Karpas-422 (cell line): ENCODE measurements around the gene LRRC25. TPM values are rescaled to one million over a fixed set of nuclear protein-coding genes. Genes with fewer than 3 reads are reported as not detected.
"Not testable (repeated sequence)": the region's sequence is repeated elsewhere in the genome, so short reads cannot be mapped to it uniquely, and the experiment has no call there.

ENCODE experiments used
- DNase-seq: peaks from one replicate; pipeline ENCODE4 v3.0.0-alpha.2; 2015
- H2AFZ ChIP-seq: fragments of 200-600 bp; sonication (generic); 2 replicates; pipeline ENCODE4 v1.6.1; 2014; ENCODE audit warnings: antibody characterized with exemption, low read length, mixed read lengths
- H3K27ac ChIP-seq: fragments of 200-600 bp; sonication (generic); 2 replicates; pipeline ENCODE4 v1.5.1; 2014; ENCODE audit warnings: mild to moderate bottlenecking, low read length, moderate library complexity
- H3K27me3 ChIP-seq: fragments of 200-600 bp; sonication (generic); 2 replicates; pipeline ENCODE4 v1.6.1; 2014; ENCODE audit warnings: low read length, mixed read lengths
- H3K36me3 ChIP-seq: fragments of 200-600 bp; sonication (generic); 2 replicates; pipeline ENCODE4 v1.6.1; 2014; ENCODE audit warnings: low read length, mixed read lengths; ENCODE audit not compliant: insufficient read depth
- H3K4me1 ChIP-seq: fragments of 200-600 bp; sonication (generic); 2 replicates; pipeline ENCODE4 v1.6.1; 2014; ENCODE audit warnings: mild to moderate bottlenecking, low read length, mixed read lengths
- H3K4me2 ChIP-seq: fragments of 200-600 bp; sonication (generic); 2 replicates; pipeline ENCODE4 v1.6.1; 2014; ENCODE audit warnings: low read length, low read depth, mild to moderate bottlenecking; ENCODE audit not compliant: poor library complexity, severe bottlenecking
- H3K4me3 ChIP-seq: fragments of 200-600 bp; sonication (generic); 2 replicates; pipeline ENCODE4 v1.5.1; 2014; ENCODE audit warnings: mild to moderate bottlenecking, antibody characterized with exemption, low read length, mixed read lengths
- H3K79me2 ChIP-seq: fragments of 200-600 bp; sonication (generic); 2 replicates; pipeline ENCODE4 v1.6.1; 2014; ENCODE audit warnings: mild to moderate bottlenecking, low read length, mixed read lengths
- H3K9ac ChIP-seq: fragments of 200-600 bp; sonication (generic); 2 replicates; pipeline ENCODE4 v1.6.0; 2014; ENCODE audit warnings: low read length
- H3K9me2 ChIP-seq: fragments of 200-600 bp; sonication (generic), shearing (Covaris generic); replicated peaks from 2 replicates; pipeline ENCODE4 v1.6.0; 2014; ENCODE audit warnings: mild to moderate bottlenecking, low read length, moderate library complexity; ENCODE audit not compliant: insufficient read depth
- H3K9me3 ChIP-seq: fragments of 300-700, 200-600 bp; sonication (generic); 2 replicates; pipeline ENCODE4 v1.6.1; 2014; ENCODE audit warnings: low read length, mixed read lengths
- H4K20me1 ChIP-seq: fragments of 200-600 bp; sonication (generic); 2 replicates; pipeline ENCODE4 v1.6.1; 2014; ENCODE audit warnings: mild to moderate bottlenecking, antibody characterized with exemption, low read length, low read depth; ENCODE audit not compliant: insufficient read depth
- total RNA-seq: library from RNA; depleted of rRNA; stranded (reverse); fragments of >200 nt; shearing (Covaris generic); gene quantifications from 2 replicates; pipeline ENCODE4 v1.2.3, GENCODE V29; 2014; ENCODE audit warnings: low replicate concordance

Gene LRRC25
- total RNA-seq, 1 experiment from 2014 or later = 2.2 TPM

- Histone ChIP-seq H3K4me1 (no peaks in the 10 kb centered on the region), H3K27ac (no peak overlapping the region), H3K27me3 (no peaks in the 10 kb centered on the region), H3K4me2 (no peak overlapping the region), H3K9ac (no peak overlapping the region), H3K79me2 (no peaks in the 10 kb centered on the region), H3K9me3 (no peaks in the 10 kb centered on the region), H3K36me3 (no peaks in the 10 kb centered on the region), H3K9me2 (no peaks in the 10 kb centered on the region), H2AFZ (no peak overlapping the region), H3K4me3 (no peak overlapping the region), H4K20me1 (no peaks in the 10 kb centered on the region)
- no peak for DNase-seq
These were observed 34.4 kb downstream of the LRRC25 start for GRCh38 chr19:18362934-18363542.

GRCh38 chr19:18361646-18362045 lies 35.8 kb downstream of the LRRC25 start:
- no peak overlapping the region for H3K9ac ChIP-seq
- H2AFZ ChIP-seq = no peak overlapping the region
- H3K36me3 ChIP-seq = no peaks in the 10 kb centered on the region
- no peaks in the 10 kb centered on the region for H3K9me2 ChIP-seq
- no peaks in the 10 kb centered on the region for H3K9me3 ChIP-seq
- H3K4me1 ChIP-seq = no peaks in the 10 kb centered on the region
- no peaks in the 10 kb centered on the region for H3K79me2 ChIP-seq
- H4K20me1 ChIP-seq = no peaks in the 10 kb centered on the region
- H3K4me3 ChIP-seq = no peak overlapping the region
- H3K27ac ChIP-seq = no peak overlapping the region
- H3K27me3 ChIP-seq = no peaks in the 10 kb centered on the region
- H3K4me2 ChIP-seq = no peak overlapping the region
- DNase-seq = no peak

GRCh38 chr19:18357041-18357440 lies 40.4 kb downstream of the LRRC25 start:
- Histone ChIP-seq H3K9ac (no peak overlapping the region), H3K27ac (no peak overlapping the region), H3K36me3 (no peaks in the 10 kb centered on the region), H3K79me2 (no peaks in the 10 kb centered on the region), H3K4me2 (no peak overlapping the region), H3K4me1 (no peaks in the 10 kb centered on the region), H3K27me3 (no peaks in the 10 kb centered on the region), H2AFZ (no peak overlapping the region), H3K4me3 (no peak overlapping the region), H3K9me3 (no peaks in the 10 kb centered on the region), H4K20me1 (no peaks in the 10 kb centered on the region), H3K9me2 (no peaks in the 10 kb centered on the region)
- no peak for DNase-seq

- not testable (repeated sequence) for H3K9ac ChIP-seq, H3K36me3 ChIP-seq, H3K27ac ChIP-seq, DNase-seq, H4K20me1 ChIP-seq, H3K79me2 ChIP-seq, H3K9me3 ChIP-seq, H3K4me3 ChIP-seq, H3K4me2 ChIP-seq, H2AFZ ChIP-seq, H3K4me1 ChIP-seq, H3K9me2 ChIP-seq, H3K27me3 ChIP-seq
These were observed 42.7 kb downstream of the LRRC25 start for GRCh38 chr19:18354743-18355142.

- Histone ChIP-seq H3K9ac (no peak overlapping the region), H3K27me3 (no peaks in the 10 kb centered on the region), H3K27ac (no peak overlapping the region), H3K9me3 (no peaks in the 10 kb centered on the region), H2AFZ (no peak overlapping the region), H3K4me1 (no peaks in the 10 kb centered on the region), H4K20me1 (no peaks in the 10 kb centered on the region), H3K4me3 (no peak overlapping the region), H3K9me2 (no peaks in the 10 kb centered on the region), H3K36me3 (no peaks in the 10 kb centered on the region), H3K4me2 (no peak overlapping the region), H3K79me2 (no peaks in the 10 kb centered on the region)
- DNase-seq = no peak
These were observed 43.9 kb downstream of the LRRC25 start for GRCh38 chr19:18353378-18354005.

- no peak overlapping the region for H3K4me2 ChIP-seq
- no peak overlapping the region for H3K9ac ChIP-seq
These were observed 45.9 kb downstream of the LRRC25 start for GRCh38 chr19:18351544-18351943.

GRCh38 chr19:18350490-18350889 lies 46.9 kb downstream of the LRRC25 start:
- Histone ChIP-seq H3K9me2 (no peaks in the 10 kb centered on the region), H3K9me3 (no peaks in the 10 kb centered on the region)

More at GRCh38 chr19:18351544-18351943, 45.9 kb downstream of the LRRC25 start:
- H3K79me2 ChIP-seq = no peaks in the 10 kb centered on the region
- H3K4me3 ChIP-seq = no peak overlapping the region
- H3K27ac ChIP-seq = no peak overlapping the region
- no peak for DNase-seq
- H2AFZ ChIP-seq = no peak overlapping the region
- no peaks in the 10 kb centered on the region for H3K36me3 ChIP-seq
- H3K9me2 ChIP-seq = no peaks in the 10 kb centered on the region
- no peaks in the 10 kb centered on the region for H3K9me3 ChIP-seq
- no peaks in the 10 kb centered on the region for H4K20me1 ChIP-seq
- no peaks in the 10 kb centered on the region for H3K4me1 ChIP-seq
- H3K27me3 ChIP-seq = no peaks in the 10 kb centered on the region

GRCh38 chr19:18349524-18350128 lies 47.8 kb downstream of the LRRC25 start:
- no peaks in the 10 kb centered on the region for H4K20me1 ChIP-seq
- H3K4me2 ChIP-seq = no peak overlapping the region
- no peaks in the 10 kb centered on the region for H3K36me3 ChIP-seq
- H2AFZ ChIP-seq = no peak overlapping the region
- no peak overlapping the region for H3K27ac ChIP-seq
- no peak overlapping the region for H3K9ac ChIP-seq
- no peaks in the 10 kb centered on the region for H3K79me2 ChIP-seq
- no peaks in the 10 kb centered on the region for H3K27me3 ChIP-seq
- DNase-seq = peak; percentile 63
- no peak overlapping the region for H3K4me3 ChIP-seq
- H3K9me2 ChIP-seq = no peaks in the 10 kb centered on the region
- H3K4me1 ChIP-seq = no peaks in the 10 kb centered on the region
- H3K9me3 ChIP-seq = no peaks in the 10 kb centered on the region

More at GRCh38 chr19:18350490-18350889, 46.9 kb downstream of the LRRC25 start:
- DNase-seq = no peak
- Histone ChIP-seq H3K4me3 (no peak overlapping the region), H3K9ac (no peak overlapping the region), H3K36me3 (no peaks in the 10 kb centered on the region), H4K20me1 (no peaks in the 10 kb centered on the region), H3K27ac (no peak overlapping the region), H3K79me2 (no peaks in the 10 kb centered on the region), H3K4me2 (no peak overlapping the region), H2AFZ (no peak overlapping the region), H3K27me3 (no peaks in the 10 kb centered on the region), H3K4me1 (no peaks in the 10 kb centered on the region)
